ENCODE data around the gene TH. TPM values are rescaled to one million over a fixed set of nuclear protein-coding genes. Genes with fewer than 3 reads are reported as not detected.

Gene TH
- not detected for total RNA-seq

- H3K27ac ChIP-seq, result no peak within 1 kb of the TSS
- TF ChIP-seq CTCF (IDR thresholded peaks at IDR 0.05), result no peak
- no peak for DNase-seq (ENCODE audit: low spot score)
- no peaks in the 10 kb centered on the region for H3K36me3 ChIP-seq
- H3K9me3 ChIP-seq, result no peaks in the 10 kb centered on the region
- H3K4me3 ChIP-seq, result no peak within 1 kb of the TSS
- H3K4me1 ChIP-seq, result peaks cover 0 to 4% of the 10 kb centered on the region in 2 donors
- no peaks in the 10 kb centered on the region for H3K27me3 ChIP-seq
Measured at GRCh38 chr11:2171591-2172003, at the start of gene TH. TH (minus strand) TSS chr11:2171815; CDS start chr11:2171786, 29 bp downstream.

- Histone ChIP-seq H3K9me3 (peaks cover 0 to 10% of the 10 kb centered on the region in 2 donors), H3K4me3 (no peak overlapping the region), H3K4me1 (no peaks in the 10 kb centered on the region), H3K36me3 (no peaks in the 10 kb centered on the region), H3K27ac (no peak overlapping the region), H3K27me3 (no peaks in the 10 kb centered on the region)
- DNase-seq (ENCODE audit: low spot score), result no peak
- no peak for TF ChIP-seq CTCF (IDR thresholded peaks at IDR 0.05)
Measured at GRCh38 chr11:2221024-2221423, 49.4 kb upstream of the TH start.

GRCh38 chr11:2220173-2220771 lies 48.7 kb upstream of the TH start:
- no peak for TF ChIP-seq CTCF (IDR thresholded peaks at IDR 0.05)
- no peak overlapping the region for H3K4me3 ChIP-seq
- H3K4me1 ChIP-seq, result no peaks in the 10 kb centered on the region
- DNase-seq (ENCODE audit: low spot score), result no peak
- H3K9me3 ChIP-seq, result peaks cover 0 to 10% of the 10 kb centered on the region in 2 donors
- H3K27ac ChIP-seq, result no peak overlapping the region
- no peaks in the 10 kb centered on the region for H3K36me3 ChIP-seq
- H3K27me3 ChIP-seq, result no peaks in the 10 kb centered on the region

DNA sequence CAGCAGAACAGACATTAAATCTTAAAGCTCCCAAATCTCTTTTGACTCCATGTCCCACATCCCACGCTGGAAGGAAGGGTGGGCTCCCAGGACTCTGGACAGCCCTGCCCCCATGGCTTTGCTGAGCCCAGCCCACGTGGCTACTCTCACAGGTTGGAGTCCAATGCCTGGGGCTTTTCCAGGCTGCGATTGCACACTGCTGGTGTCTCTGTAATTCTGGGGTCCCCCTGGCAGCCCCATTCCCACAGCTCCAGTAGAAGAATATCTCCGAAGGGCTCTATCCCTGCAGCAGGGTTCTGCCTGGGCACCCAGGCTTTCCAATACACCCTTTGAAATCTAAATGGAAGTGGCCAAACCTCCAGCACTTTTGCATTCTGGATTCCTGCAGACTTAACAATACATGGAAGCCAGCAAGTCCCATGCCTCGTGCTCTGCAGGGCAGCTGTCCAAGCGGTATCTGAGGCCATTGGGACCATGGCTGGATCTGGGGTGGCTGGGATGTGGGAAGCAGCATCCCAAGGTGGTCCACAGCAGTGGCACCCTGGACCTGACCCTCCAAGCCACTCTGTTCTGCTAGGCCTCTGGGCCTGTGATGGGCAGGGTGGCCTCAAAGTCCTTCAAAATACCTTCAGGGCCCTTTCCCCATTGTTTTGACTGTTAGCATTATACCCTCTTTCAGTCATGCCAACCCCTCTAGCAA lies 47.9 kb upstream of the TH start:
- no peak for DNase-seq (ENCODE audit: low spot score)
- H3K36me3 ChIP-seq, result no peaks in the 10 kb centered on the region
- no peaks in the 10 kb centered on the region for H3K27me3 ChIP-seq
- peaks cover 0 to 9% of the 10 kb centered on the region in 2 donors for H3K9me3 ChIP-seq
- no peak overlapping the region for H3K27ac ChIP-seq
- H3K4me1 ChIP-seq, result no peaks in the 10 kb centered on the region
- no peak for TF ChIP-seq CTCF (IDR thresholded peaks at IDR 0.05)
- H3K4me3 ChIP-seq, result no peak overlapping the region

DNA sequence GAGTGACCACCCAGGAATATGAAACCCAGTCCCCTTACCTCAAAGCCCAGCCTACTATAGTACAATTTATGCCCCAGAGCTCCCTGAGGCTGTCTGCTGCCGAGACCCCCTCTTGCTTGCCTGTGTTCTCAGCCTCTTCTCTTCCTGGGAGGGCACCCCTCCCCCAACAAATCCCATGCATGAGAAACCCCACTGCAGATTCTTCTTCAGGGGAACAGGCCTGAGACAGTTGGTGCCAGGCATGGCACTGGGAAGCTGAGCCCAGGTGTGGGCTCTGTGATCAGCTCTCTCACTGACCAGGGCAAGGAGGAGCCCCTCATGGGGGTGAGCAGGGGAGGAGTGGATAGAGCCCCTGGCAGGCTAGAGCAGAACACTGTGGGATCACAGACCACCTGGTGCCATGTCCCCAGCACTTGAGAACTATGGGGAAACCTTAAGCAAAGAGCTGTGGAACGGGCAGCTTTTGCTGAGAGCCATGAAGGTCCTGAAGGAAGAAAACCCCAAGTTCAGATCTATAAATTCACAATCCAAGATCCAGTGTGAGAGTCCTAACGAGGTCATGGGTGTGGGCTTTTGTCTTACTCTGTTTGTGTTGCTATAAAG lies 46.5 kb upstream of the TH start:
- H3K4me3 ChIP-seq, result no peak overlapping the region
- H3K27me3 ChIP-seq, result no peaks in the 10 kb centered on the region
- DNase-seq (ENCODE audit: low spot score), result no peak
- no peaks in the 10 kb centered on the region for H3K9me3 ChIP-seq
- H3K36me3 ChIP-seq, result no peaks in the 10 kb centered on the region
- H3K27ac ChIP-seq, result no peak overlapping the region
- no peaks in the 10 kb centered on the region for H3K4me1 ChIP-seq
- TF ChIP-seq CTCF (IDR thresholded peaks at IDR 0.05), result no peak

All from right atrium auricular region (tissue), 2 donors.